ENCODE data around the gene FBXL5. TPM values are rescaled to one million over a fixed set of nuclear protein-coding genes. Genes with fewer than 3 reads are reported as not detected.

FBXL5 gene
- total RNA-seq, 1 experiment from 2014 or later: 59.7 TPM

DNA sequence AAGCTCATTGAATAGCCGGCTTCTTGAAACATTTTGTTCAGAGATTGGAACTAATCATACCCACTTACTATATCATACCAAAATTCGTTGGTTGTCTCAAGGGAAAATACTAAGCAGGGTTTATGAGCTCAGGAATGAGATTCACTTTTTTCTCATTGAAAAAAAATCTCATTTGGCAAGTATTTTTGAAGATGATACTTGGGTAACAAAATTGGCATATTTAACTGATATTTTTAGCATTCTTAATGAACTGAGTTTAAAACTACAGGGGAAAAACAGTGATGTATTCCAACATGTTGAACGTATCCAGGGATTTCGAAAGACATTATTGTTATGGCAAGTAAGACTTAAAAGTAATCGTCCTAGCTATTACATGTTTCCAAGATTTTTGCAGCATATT is 32.9 kb upstream of the FBXL5 start:
- TF ChIP-seq, protein P1, sequence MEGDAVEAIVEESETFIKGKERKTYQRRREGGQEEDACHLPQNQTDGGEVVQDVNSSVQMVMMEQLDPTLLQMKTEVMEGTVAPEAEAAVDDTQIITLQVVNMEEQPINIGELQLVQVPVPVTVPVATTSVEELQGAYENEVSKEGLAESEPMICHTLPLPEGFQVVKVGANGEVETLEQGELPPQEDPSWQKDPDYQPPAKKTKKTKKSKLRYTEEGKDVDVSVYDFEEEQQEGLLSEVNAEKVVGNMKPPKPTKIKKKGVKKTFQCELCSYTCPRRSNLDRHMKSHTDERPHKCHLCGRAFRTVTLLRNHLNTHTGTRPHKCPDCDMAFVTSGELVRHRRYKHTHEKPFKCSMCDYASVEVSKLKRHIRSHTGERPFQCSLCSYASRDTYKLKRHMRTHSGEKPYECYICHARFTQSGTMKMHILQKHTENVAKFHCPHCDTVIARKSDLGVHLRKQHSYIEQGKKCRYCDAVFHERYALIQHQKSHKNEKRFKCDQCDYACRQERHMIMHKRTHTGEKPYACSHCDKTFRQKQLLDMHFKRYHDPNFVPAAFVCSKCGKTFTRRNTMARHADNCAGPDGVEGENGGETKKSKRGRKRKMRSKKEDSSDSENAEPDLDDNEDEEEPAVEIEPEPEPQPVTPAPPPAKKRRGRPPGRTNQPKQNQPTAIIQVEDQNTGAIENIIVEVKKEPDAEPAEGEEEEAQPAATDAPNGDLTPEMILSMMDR (conservative IDR thresholded peaks at IDR 0.05; ENCODE audit: low read depth, low read length): no peak
- TF ChIP-seq EZH2 (IDR thresholded peaks at IDR 0.05; ENCODE audit: borderline replicate concordance, low read depth, low read length, poor library complexity, severe bottlenecking): no peak
- POLR2A ChIA-PET (ENCODE audit: low non-redundant PET): no interaction called here
- Histone ChIP-seq H3K27ac (ENCODE audit: low read depth, low read length, poor library complexity, severe bottlenecking) (no peak overlapping the region), H3K36me3 (ENCODE audit: insufficient read depth, low read length, poor library complexity, severe bottlenecking) (peaks cover 24% of the 10 kb centered on the region), H3K9me3 (ENCODE audit: low read depth, low read length, poor library complexity, severe bottlenecking) (no peaks in the 10 kb centered on the region), H3K27me3 (replicated peaks; ENCODE audit: insufficient read depth, low read depth, low read length, poor library complexity) (no peaks in the 10 kb centered on the region), H3K4me3 (ENCODE audit: low read depth, low read length, poor library complexity, severe bottlenecking) (no peak overlapping the region), H3K4me1 (ENCODE audit: insufficient read depth, low read length, poor library complexity, severe bottlenecking) (peaks cover 46% of the 10 kb centered on the region)
- BruUV-seq (replicated peaks): no TSS peak
- CTCF ChIA-PET: no interaction called here
- intact Hi-C loops (cut with micrococcal nuclease; ENCODE audit: unreplicated experiment): no loop called here
- DNase-seq (ENCODE audit: low spot score): no peak

DNA sequence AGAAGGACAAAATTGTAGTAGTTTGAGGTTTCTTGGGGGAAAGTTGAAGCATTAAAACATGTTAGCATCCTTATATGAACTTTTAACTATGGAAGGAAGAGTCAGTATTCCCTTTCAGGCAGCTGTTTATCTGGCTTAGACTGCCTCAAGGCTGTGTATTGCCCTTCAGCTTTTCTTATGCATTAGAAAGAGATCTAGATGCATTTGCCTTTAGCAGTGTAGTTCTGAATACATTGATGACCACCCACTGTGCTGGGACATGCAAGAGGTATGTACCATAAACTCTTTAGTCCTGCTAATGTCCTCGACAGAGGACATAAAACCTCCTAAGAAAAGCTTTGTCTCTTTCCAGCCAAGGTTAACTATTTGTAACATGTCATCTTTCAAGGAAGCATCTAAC is 29.3 kb upstream of the FBXL5 start:
- ChIA-PET CTCF (no interaction called here), POLR2A (ENCODE audit: low non-redundant PET) (no interaction called here)
- H3K36me3 ChIP-seq (ENCODE audit: insufficient read depth, low read length, poor library complexity, severe bottlenecking): peaks cover 24% of the 10 kb centered on the region
- TF ChIP-seq EZH2 (IDR thresholded peaks at IDR 0.05; ENCODE audit: borderline replicate concordance, low read depth, low read length, poor library complexity, severe bottlenecking): no peak
- TF ChIP-seq, protein P1 (conservative IDR thresholded peaks at IDR 0.05; ENCODE audit: low read depth, low read length): no peak
- H3K4me3 ChIP-seq (ENCODE audit: low read depth, low read length, poor library complexity, severe bottlenecking): no peak overlapping the region
- intact Hi-C loops (cut with micrococcal nuclease; ENCODE audit: unreplicated experiment): no loop called here
- H3K27ac ChIP-seq (ENCODE audit: low read depth, low read length, poor library complexity, severe bottlenecking): no peak overlapping the region
- no peaks in the 10 kb centered on the region for H3K27me3 ChIP-seq (replicated peaks; ENCODE audit: insufficient read depth, low read depth, low read length, poor library complexity)
- no TSS peak for BruUV-seq (replicated peaks)
- H3K4me1 ChIP-seq (ENCODE audit: insufficient read depth, low read length, poor library complexity, severe bottlenecking): peaks cover 32% of the 10 kb centered on the region
- no peaks in the 10 kb centered on the region for H3K9me3 ChIP-seq (ENCODE audit: low read depth, low read length, poor library complexity, severe bottlenecking)
- no peak for DNase-seq (ENCODE audit: low spot score)

DNA sequence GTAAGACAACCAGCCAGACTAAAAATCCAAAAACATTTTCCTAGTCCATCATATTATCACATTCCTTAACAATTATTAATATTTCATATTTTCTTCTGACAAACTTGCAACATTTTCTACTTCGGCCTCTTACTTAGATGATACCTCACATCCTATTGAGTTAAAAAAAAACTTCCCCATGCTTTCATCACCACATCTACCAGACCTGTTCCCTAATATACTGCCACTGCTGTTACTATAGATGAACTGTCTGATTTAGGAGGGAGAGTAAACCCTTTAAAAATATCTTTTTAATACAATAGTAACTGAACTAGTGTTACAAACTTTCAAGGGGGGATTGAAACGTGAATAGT is 28.0 kb upstream of the FBXL5 start:
- intact Hi-C loops (cut with micrococcal nuclease; ENCODE audit: unreplicated experiment): no loop called here
- Histone ChIP-seq H3K36me3 (ENCODE audit: insufficient read depth, low read length, poor library complexity, severe bottlenecking) (peaks cover 24% of the 10 kb centered on the region), H3K27me3 (replicated peaks; ENCODE audit: insufficient read depth, low read depth, low read length, poor library complexity) (no peaks in the 10 kb centered on the region), H3K27ac (ENCODE audit: low read depth, low read length, poor library complexity, severe bottlenecking) (no peak overlapping the region), H3K4me3 (ENCODE audit: low read depth, low read length, poor library complexity, severe bottlenecking) (peak overlapping the region; percentile 67), H3K9me3 (ENCODE audit: low read depth, low read length, poor library complexity, severe bottlenecking) (no peaks in the 10 kb centered on the region), H3K4me1 (ENCODE audit: insufficient read depth, low read length, poor library complexity, severe bottlenecking) (peaks cover 39% of the 10 kb centered on the region)
- TF ChIP-seq EZH2 (IDR thresholded peaks at IDR 0.05; ENCODE audit: borderline replicate concordance, low read depth, low read length, poor library complexity, severe bottlenecking): no peak
- TF ChIP-seq, protein P1 (conservative IDR thresholded peaks at IDR 0.05; ENCODE audit: low read depth, low read length): no peak
- POLR2A ChIA-PET (ENCODE audit: low non-redundant PET): interaction anchor here (0.7 kb wide), 1 partner anchor 1641 kb away, joined by 3 read pairs; no protein-coding TSS in a partner anchor
- no peak for DNase-seq (ENCODE audit: low spot score)
- CTCF ChIA-PET: no interaction called here
- no TSS peak for BruUV-seq (replicated peaks)
